SK-MEL-5 (cell line): ENCODE results near the gene CLN6. TPM values are rescaled to one million over a fixed set of nuclear protein-coding genes. Genes with fewer than 3 reads are reported as not detected.

Experiments
- DNase-seq: peaks from one replicate; pipeline ENCODE4 v3.0.0-alpha.2; 2016; ENCODE audit warnings: low read depth, low spot score
- in situ Hi-C: cut with HindIII; loops from 2 replicates; pipeline ENCODE4 v1.10.0; 2016; ENCODE audit warnings: low sequenced_read_pairs, high pct_unique_total_duplicates, low pct_unique_long_range_greater_than_20kb
- polyA plus RNA-seq, 2 experiments: library from polyadenylated mRNA; depleted of rRNA; stranded (reverse); fragments of >200 nt; gene quantifications; 2 replicates each; pipeline ENCODE4 v1.2.3, GENCODE V29; 2015
- total RNA-seq: library from RNA; depleted of rRNA; stranded (reverse); fragments of >200 nt; shearing (Covaris generic); gene quantifications from 2 replicates; pipeline ENCODE4 v1.2.3, GENCODE V29; 2014; rRNA removed

Gene CLN6
- 52.4 and 57.6 TPM in 2 replicates for total RNA-seq
- polyA plus RNA-seq (2015; cell fraction: cytosol; rRNA removed) = 108 and 139 TPM in 2 replicates
- polyA plus RNA-seq (2015; cell fraction: nucleus; rRNA removed) = 73.4 and 78.8 TPM in 2 replicates

- DNase-seq = peak; percentile 84
- in situ Hi-C loops = no loop called here
These were observed at the start of gene CLN6 for GRCh38 chr15:68229386-68230156. CLN6 (minus strand) TSS chr15:68229728; CDS start chr15:68229584, 144 bp downstream.

- in situ Hi-C loops = no loop called here
- peak; percentile 47 for DNase-seq
These were observed 49.3 kb upstream of the CLN6 start for GRCh38 chr15:68278595-68279405.

GRCh38 chr15:68278345-68278594 lies 48.7 kb upstream of the CLN6 start:
- in situ Hi-C loops = no loop called here
- no peak for DNase-seq

GRCh38 chr15:68277603-68278344 lies 48.2 kb upstream of the CLN6 start, which contains the start of gene FEM1B:
FEM1B (plus strand) TSS chr15:68277745; CDS start chr15:68278418, 673 bp downstream.
- peak; percentile 91 for DNase-seq
- in situ Hi-C loops = no loop called here

- DNase-seq = peak; percentile 52
These were observed 47.6 kb upstream of the CLN6 start for GRCh38 chr15:68277131-68277602.

GRCh38 chr15:68276668-68277067 lies 47.1 kb upstream of the CLN6 start:
- DNase-seq = no peak
- in situ Hi-C loops = no loop called here

More at GRCh38 chr15:68277131-68277602, 47.6 kb upstream of the CLN6 start:
- in situ Hi-C loops = no loop called here

- in situ Hi-C loops = no loop called here
- no peak for DNase-seq
These were observed 45.7 kb upstream of the CLN6 start for GRCh38 chr15:68275165-68275746.

GRCh38 chr15:68274201-68274848 lies 44.8 kb upstream of the CLN6 start:
- in situ Hi-C loops = no loop called here
- DNase-seq = no peak

- in situ Hi-C loops = no loop called here
- DNase-seq = no peak
These were observed 43.3 kb upstream of the CLN6 start for GRCh38 chr15:68272721-68273271.

GRCh38 chr15:68271854-68272471 lies 42.4 kb upstream of the CLN6 start:
- DNase-seq = peak; percentile 53
- in situ Hi-C loops = no loop called here

GRCh38 chr15:68268405-68268804 lies 38.9 kb upstream of the CLN6 start:
- DNase-seq = peak; percentile 87
- in situ Hi-C loops = no loop called here

- DNase-seq = no peak
- in situ Hi-C loops = no loop called here
These were observed 36.1 kb upstream of the CLN6 start for GRCh38 chr15:68265674-68266073.

- in situ Hi-C loops = no loop called here
- DNase-seq = no peak
These were observed 35.6 kb upstream of the CLN6 start for GRCh38 chr15:68265081-68265480.

- in situ Hi-C loops = no loop called here
These were observed 34.8 kb upstream of the CLN6 start for GRCh38 chr15:68264282-68264681.

GRCh38 chr15:68262514-68263356 lies 33.2 kb upstream of the CLN6 start:
- in situ Hi-C loops = no loop called here
- no peak for DNase-seq

More at GRCh38 chr15:68264282-68264681, 34.8 kb upstream of the CLN6 start:
- DNase-seq = no peak

GRCh38 chr15:68261980-68262379 lies 32.5 kb upstream of the CLN6 start:
- DNase-seq = no peak
- in situ Hi-C loops = no loop called here
